HG03342 (cell line): Measurements from ENCODE around the gene PDE6H.

Experiments used
- ATAC-seq: cut with Tn5 transposase; IDR thresholded peaks from one replicate; pipeline ENCODE4 v1.9.1; 2021; ENCODE audit warnings: mild to moderate bottlenecking, moderate library complexity; ENCODE audit not compliant: unreplicated experiment

The PDE6H gene

DNA sequence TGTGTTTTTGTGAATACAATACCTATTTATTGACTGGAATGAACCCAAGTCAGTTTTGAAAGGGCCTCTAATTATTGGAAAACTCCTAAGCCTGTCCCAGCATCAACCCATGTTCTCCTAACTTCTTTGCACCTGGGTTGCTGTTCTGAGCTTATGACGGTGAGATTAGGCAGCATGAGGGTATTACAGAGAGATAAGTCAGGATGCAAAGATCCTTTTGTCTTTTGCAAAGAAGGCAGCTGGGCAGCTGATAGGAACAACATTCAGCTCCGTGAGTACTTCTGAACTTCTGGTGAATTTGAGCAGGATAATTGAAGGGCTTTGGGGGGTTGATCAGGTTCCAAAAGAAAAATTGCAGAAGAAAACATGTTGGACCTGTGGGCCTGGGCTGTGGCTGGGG, at the start of gene PDE6H:
Gene PDE6H (plus strand): TSS at position 227 of the 400 bp plus-strand sequence. CDS start 4,971 bp downstream, outside the sequence.
- ATAC-seq, result no peak

DNA sequence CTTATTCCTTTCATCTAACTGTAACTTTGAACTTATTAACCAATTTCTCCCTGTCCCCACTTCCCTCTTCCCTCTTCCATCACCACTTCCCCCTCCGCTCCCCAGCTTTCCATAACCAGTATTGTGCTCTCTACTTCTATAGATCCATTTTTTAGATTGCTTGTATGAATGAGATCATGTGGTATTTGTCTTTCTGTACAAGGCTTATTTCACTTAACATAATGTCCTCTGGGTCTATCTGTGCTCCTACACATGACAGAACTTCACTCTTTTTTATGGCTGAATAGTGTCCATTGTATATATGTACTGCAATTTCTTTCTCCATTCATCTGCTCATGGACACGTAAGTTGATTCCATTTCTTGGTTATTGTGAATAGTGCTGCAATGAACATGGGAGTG, 48.9 kb upstream of the PDE6H start:
- no peak for ATAC-seq

DNA sequence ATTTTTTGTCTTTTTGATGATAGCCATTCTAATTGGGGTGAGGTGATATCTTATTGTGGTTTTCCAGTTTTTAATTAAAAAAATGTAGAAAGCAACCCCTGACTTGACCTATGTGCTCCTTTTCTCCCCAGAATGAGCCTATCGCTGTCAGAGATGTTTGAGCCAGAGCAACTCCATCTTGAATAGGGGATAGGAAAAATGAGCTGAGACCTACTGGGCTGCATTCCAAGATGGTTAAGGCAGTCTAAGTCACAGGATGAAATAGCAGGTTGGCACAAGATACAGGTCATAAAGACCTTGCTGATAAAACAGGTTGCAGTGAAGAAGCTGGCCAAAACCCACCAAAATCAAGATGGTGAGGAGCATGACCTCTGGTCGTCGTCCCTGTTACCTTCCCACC, 48.3 kb upstream of the PDE6H start:
- ATAC-seq, result no peak

DNA sequence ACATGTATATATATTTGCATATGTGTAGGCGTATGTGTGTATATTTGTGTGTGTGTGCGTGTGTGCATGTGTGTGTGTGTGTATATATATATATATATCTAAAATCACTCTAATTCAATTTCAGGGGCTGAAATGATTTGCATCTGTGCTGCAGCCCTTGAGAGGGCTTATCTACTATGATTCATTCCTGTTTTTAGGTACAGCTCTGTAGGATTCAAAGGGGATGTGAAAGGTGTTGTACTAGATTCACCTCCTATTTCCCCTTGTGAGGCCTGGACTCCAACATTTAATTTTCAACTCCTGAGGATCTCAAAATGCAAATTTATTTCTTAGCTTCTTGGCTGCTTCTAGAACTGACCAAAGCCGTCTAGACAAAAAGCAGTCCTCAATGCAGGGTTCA, 45.6 kb upstream of the PDE6H start:
- ATAC-seq, result no peak

DNA sequence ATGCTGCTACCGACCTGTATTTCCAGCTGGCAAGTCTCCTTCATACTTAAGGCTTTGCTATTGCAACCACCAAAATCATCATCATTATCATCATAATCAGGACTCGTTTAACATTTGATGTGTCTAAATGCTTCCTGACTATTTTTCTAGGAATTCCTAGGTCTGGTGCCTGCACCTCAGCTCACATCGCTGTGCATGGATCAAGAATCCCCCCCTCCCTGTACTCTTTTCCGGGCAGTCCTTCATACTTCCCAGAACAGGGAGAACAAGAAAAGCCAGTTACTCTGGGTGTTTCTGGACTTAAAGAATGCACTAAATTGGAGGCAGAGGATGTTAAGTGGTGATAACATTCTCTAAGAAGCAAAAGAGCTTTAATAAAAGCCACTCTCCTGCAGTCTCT, 43.9 kb upstream of the PDE6H start:
- no peak for ATAC-seq

DNA sequence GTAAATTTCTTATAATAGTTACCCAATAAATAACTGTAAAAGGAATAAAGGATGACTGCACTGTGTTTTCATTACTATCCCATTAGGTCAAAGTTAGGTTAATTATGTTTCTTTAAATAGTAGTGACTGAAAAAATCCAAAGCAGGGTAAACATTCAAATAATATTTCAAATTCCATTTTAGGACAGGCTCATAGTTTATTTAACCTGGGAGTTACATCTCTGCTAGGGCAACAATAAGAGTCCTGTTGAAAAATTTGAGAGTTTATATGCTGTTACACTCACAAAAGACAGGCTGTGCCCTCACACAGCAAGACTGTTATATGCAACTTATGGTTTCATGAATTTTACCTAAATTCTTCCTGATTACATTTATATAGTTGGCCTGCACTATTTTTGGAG, 42.5 kb upstream of the PDE6H start:
- ATAC-seq, result no peak

DNA sequence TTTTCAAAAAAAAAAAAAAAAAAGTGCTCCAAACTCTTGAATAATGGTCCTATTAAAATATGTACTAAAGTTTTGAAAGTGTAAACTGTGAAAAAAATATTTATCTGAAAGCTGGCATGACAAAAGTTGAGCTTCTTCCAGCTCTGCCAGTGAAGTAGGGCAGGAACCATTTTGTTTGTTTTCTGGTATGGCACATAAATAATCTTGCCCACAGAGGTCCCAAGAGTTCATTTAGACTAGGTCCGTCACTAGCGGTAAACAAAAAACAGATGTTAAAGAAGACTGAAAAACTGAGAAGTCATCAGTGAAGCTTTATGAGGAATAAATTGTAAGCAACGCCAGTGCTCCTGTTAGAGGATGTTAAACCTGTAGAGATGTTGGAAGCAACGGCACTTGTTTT, 41.5 kb upstream of the PDE6H start:
- ATAC-seq, result no peak

DNA sequence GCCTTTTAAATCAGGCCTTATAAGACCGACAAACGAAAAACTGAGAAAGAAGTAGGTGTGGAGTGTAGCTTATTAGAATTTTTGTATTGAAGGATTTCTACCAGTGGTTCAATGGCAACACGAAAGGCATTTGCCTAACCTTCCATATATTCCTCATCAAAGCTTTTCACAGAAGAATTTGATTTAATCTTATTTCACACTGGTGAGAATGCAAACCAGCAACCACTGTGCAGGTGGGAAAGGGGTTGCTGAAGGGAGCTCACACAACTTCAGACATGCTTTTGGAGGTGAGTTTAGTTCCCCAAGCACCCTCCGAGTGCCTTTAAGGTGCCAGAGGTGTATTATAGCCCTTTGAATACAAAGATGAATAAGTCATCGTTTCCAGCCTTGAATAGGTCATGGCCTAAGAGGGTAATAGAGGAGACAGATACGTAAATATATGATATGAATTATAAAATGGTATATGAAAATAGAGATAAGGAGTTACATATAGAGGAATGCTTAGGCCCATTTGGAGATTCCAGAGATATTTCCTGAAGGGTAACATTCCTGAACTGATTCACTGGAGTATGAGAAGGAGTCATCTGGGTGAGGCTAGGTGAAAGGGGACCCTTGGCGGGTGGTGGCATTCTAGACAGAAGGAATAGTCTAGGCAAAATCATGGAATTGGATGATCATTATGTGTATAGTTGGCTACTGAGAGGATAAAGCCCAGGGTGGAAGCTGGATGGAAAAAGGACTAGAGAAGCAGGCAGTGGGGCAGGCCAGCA, 40.9 kb upstream of the PDE6H start:
- no peak for ATAC-seq

DNA sequence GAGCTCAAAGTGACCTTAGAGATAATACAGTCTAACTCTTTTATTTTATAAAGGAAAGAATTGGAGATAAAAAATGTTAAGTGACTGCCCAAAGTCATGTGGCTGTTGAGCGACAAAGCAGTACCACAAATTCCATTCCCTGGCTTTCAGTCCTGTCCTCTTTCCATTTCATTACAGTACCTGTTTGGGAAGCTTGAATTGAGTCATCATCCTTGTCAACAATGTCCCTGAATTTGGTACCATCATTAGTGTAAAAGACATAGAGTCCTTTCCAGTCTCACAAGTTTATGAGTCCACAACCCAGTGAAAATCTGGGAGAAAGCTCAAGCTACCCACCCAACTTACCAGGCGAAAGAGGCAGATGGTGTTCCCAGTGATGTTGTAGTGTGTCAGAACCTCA, 38.3 kb upstream of the PDE6H start:
- no peak for ATAC-seq

DNA sequence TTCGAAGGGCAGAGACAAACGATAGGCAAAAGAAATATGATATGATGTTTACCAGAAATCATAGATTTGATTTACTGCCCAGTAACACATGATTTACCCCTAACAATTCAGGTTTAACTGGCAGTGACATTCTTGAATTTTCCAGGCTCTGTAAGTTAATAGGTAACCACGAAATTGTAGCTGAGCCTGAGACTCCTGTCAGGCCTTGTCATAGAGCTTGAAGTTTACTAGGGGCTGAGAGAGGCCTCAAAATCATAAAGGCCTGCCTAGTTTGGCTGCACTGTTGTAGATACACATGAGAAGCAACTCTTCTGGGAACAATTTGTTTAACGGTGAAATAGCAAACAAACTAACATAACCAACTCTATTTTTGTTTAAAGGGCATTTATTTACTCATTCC, 37.8 kb upstream of the PDE6H start:
- ATAC-seq, result no peak

DNA sequence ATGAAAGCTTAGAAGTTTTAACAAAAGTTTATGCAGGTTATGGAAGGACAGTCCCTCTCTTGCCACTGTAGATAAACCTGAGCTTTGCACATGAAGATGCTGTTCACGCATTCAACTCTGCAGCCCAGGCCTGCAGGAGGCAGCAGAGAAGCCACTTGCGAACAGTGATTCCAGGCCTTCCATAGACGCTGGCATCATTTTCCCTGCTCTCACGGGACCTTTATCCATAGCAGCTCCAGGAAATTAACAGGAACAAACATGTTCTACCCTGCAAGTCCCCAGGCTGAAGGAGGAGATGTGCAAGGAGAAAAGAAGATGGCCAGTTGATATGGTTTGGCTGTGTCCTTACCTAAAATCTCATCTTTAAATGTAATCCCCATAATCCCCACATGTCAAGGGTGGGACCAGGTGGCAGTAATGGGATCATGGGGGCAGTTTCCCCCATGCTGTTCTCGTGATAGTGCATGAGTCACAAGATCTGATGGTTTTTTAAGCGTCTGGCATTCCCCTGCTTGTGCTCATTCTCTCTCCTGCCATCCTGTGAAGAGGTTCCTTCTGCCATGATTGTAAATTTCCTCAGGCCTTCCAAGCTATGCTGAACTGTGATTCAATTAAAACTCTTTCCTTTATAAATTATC, 36.5 kb upstream of the PDE6H start:
- no peak for ATAC-seq

DNA sequence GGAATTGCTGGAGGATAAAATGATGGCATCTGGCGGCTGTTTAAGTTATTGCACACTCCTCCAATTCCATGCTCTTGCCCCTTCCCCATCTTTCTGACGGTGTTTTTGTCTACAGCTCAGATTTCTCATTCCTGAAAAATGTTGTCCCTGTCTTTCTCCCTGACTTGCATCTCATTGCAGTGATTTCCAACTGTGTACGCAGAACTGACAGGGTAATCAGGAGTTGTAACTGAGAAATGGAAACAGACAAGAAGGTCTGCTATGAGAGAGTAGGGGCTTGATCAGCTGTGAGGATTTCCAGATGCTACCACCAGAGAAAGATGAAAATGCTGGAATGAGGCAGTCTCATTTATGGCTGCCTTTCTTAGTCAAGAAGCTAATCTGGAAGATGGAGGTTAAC, 35.8 kb upstream of the PDE6H start:
- ATAC-seq, result no peak

DNA sequence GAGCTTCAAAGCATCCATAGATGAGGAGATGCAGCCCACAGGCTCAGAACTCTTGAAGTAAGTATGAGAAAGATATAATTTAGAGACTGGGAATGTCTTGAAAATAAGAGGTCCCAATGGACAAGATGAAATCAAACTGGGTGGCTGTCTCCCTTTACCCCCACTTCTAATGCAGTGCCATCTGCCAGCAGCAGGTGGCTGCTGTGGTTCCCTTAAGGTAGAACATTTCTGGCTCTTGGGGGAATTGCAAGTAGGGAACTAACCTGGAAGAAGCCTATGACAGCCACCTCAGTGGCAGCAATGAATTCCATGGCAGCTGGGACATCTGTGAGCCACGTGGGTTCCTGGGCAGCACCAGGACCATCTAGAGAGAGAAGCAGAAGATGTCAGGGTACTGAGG, 35.2 kb upstream of the PDE6H start:
- no peak for ATAC-seq

DNA sequence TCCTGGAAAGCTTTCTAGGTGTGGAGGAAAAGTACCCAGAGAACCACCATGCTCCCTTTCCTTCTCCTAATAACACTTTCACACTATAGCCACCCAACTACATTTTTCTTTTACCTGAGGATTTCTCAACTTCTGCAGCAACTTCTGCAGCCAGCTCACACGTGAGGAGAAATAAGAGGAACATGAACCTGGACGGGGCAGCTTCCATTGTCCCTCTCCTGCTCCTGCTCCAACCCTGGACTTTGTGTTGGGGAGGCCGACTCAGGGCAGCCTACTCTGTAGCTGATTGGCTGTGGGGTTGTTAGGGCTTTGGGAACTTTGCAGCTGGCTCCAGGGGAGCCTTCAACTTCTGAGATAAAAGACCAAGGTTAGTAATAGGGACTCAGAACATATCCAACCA, 34.5 kb upstream of the PDE6H start, which contains the start of gene ERP27:
Gene ERP27 (minus strand): TSS at position 237 of the 400 bp plus-strand sequence. CDS start 29 bp downstream, at position 208.
- ATAC-seq, result no peak

DNA sequence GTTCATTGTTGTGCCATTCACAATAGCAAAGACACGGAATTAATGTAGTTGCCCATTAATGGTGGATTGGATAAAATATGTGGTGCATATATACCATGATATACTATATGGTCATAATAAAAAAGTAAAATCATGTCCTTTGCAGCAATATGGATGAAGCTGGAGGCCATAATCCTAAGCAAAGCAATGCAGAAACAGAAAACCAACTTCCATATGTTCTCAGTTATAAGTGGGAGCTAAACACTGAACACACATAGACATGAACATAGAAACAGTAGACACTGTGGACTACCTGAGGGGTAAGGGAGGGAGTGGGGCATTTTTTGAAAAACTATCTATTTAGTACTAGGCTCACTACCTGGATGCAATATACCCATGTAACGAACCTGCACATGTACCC, 31.5 kb upstream of the PDE6H start:
- ATAC-seq, result no peak

DNA sequence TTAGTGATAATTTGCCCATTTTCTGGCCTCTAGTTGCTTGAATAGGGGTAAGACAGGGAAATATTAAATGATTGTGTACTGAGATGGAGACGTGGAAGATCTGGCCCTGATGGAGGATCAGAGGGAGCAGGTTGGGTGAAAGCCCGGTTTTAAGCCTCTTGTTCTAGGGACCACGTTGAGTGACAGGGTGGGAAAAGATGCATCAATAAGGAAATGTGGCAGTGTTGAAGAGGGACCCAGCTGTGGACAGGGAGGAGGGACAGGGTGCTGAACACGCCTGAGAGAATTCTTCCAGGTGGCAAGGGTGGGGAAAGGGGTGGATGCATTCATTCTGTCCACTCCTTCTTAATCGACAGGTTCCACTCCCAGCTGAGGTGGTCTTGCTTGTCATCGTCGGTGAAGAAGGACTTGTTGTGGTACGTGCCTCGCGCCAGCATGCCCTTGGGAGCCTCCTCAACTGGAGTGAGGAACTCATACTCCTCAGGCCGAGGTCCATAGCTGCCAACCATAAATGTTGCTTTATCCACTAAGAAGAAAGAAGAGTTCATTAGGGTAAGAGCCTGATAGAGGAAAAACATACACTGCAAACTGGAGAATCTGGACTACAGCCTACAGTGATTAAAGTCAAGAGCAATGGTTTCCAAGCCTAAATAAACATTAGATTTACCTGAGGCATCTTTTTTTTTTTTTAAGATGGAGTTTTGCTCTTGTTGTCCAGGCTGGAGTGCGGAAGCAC, 30.5 kb upstream of the PDE6H start:
- ATAC-seq, result no peak

DNA sequence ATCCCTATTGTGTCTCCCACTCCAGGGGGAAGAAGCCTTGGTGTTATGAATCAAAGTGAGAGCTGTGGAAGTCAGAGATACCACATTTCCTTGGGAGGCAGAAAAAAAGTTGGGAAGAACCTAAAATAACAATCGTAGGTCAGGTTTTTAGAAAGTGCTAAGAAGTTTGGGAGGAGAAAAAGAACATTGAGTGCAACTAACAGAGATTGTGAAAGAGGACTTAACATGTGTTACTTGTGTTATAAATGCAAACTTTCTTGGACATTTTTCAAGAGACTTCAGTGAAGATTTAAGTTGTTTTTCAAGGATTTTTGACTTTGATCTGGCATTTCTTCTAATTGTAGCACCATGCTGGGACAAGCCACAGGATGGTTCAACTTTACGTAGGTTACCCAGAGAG, 26.7 kb upstream of the PDE6H start:
- ATAC-seq, result no peak

DNA sequence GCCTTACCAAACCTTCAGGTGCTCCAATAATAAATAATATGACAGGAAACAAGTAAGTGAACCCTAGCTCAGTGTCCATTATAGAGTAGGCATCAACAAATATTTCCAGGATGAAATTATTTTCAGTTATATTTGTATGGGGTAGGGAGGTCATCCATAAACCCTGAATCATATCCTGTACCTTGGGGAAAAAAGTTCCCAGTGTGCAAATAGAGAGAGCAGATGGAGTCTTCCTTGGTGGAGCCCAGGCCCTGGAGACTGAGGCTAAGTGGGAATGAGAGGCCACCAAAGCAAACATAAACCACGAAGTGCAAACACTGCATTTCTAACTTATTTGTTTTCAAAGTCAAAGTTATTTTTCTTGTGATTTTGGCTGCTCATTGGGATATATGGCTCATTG, 26.0 kb upstream of the PDE6H start:
- ATAC-seq, result no peak

DNA sequence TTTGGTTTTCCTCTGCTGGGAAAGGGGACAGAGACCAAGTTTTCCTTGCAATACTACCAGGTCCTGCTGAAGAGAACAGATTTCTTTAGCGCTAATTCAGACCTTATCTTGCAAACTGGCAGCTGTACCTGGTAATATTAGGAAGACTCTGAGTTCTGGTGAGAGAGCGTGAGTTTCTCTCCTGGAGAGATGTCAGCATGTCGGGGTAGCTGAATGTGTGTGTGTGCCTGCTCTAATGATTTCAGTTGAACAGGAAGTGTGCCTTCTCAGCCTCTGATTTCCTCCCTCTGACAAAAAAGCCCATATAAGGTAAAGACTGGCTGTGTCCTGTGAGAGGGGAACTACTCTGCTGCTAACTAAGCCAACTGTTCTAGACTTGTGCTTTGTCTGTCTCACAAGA, 24.2 kb upstream of the PDE6H start:
- peak; percentile 87 for ATAC-seq

DNA sequence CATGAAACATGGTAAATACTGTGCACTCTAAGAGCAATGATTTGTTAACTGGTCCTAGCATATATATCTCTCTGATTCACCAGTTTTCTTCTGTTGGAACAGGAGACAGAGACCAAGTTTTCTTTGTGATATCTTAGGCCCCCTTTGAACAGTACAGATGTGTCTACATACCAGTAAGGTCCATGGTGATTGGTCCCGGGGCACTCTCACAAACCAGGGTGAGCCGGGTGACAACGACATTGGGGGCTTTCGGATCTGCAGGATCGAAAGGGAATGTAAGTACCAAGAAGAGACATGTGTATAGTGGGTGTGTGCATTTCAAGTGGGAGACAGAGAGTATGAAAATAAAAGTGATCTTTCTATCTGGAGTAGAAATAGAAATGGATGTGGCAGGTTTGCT, 23.2 kb upstream of the PDE6H start:
- ATAC-seq, result no peak

DNA sequence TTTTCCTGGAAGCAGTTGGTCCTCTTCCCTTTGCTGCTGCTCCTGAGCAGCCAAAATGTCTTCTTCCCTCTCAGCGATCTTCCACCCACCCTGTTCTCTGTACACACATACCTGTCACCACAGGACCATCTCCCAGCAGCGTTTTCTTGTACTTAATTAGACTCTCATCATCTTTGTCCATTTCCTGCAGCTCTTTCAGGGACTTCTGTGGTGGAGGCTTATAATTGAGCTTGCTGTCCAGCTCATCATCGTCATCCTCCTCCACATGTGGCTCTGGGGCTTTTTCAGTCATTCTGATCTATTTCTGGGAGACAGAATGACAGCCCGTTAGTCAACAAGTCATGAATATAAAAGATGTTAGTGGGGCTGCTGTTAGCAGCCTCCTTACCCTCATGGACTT, 22.4 kb upstream of the PDE6H start:
- no peak for ATAC-seq
